GM19025 (cell line): ENCODE results near the gene SIAE.

ENCODE experiments used
- ATAC-seq: cut with Tn5 transposase; IDR thresholded peaks from one replicate; pipeline ENCODE4 v1.9.1; 2021; ENCODE audit warnings: mild to moderate bottlenecking, low read depth, moderate library complexity; ENCODE audit not compliant: unreplicated experiment

The SIAE gene, protein sequence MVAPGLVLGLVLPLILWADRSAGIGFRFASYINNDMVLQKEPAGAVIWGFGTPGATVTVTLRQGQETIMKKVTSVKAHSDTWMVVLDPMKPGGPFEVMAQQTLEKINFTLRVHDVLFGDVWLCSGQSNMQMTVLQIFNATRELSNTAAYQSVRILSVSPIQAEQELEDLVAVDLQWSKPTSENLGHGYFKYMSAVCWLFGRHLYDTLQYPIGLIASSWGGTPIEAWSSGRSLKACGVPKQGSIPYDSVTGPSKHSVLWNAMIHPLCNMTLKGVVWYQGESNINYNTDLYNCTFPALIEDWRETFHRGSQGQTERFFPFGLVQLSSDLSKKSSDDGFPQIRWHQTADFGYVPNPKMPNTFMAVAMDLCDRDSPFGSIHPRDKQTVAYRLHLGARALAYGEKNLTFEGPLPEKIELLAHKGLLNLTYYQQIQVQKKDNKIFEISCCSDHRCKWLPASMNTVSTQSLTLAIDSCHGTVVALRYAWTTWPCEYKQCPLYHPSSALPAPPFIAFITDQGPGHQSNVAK

GRCh38 chr11:124673333-124674167, at the start of gene SIAE, which contains the start of gene SPA17:
Gene SIAE (minus strand): TSS chr11:124673739. CDS start chr11:124673708, 31 bp downstream.
Gene SPA17 (plus strand): TSS chr11:124673904. CDS start chr11:124675265, 1,361 bp downstream.
- ATAC-seq = peak; percentile 90

- no peak for ATAC-seq
These were observed 48.6 kb upstream of the SIAE start for GRCh38 chr11:124722176-124722575.

GRCh38 chr11:124719534-124719933, 46.0 kb upstream of the SIAE start:
- no peak for ATAC-seq

DNA sequence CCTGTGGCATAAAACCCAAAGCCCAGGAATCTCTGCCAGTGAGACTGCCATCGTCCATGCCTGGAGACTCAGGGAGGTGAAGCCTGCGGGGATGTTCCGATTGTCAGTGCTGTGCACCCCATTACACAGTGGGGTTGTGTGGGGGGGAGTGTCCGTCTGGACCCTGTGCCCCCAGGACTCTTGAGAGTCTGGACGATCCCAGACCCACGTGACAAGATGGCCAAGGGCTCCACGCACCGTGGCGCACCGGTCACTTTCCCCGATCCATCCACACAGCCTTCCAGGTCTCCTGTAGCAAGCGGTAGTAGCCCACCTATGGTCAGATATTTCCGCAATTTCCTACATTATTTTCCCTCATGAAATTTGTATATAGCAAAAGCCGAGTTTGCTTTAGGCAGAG, 45.3 kb upstream of the SIAE start:
- no peak for ATAC-seq

GRCh38 chr11:124717786-124718651, 44.5 kb upstream of the SIAE start:
- ATAC-seq = peak; percentile 51

GRCh38 chr11:124717421-124717785, 43.9 kb upstream of the SIAE start:
- peak; percentile 53 for ATAC-seq

- ATAC-seq = no peak
These were observed 43.1 kb upstream of the SIAE start for GRCh38 chr11:124716591-124716990.

GRCh38 chr11:124712392-124712791, 38.9 kb upstream of the SIAE start:
- no peak for ATAC-seq

- ATAC-seq = no peak
These were observed 34.3 kb upstream of the SIAE start for GRCh38 chr11:124707829-124708228.

- ATAC-seq = no peak
These were observed 26.5 kb upstream of the SIAE start for GRCh38 chr11:124700028-124700427.

GRCh38 chr11:124699547-124699946, 26.0 kb upstream of the SIAE start:
- ATAC-seq = no peak

DNA sequence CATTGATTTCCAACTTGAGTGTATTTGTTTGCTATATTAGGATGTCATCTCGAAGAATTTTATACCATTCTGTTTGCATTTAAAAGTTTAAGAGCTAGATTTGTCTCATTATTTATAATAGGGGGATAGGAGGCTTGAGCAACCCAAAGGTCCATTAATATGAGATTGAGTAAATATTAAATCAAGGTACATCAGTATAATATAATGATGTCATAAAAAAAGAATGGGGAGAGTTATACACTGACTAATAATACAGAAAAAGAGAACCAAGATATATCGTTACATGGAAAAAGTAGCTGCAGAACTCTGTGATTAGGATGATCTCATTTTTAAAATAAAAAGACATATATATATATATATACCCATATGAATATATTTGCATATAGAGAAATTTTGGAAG, 19.6 kb upstream of the SIAE start:
- no peak for ATAC-seq

DNA sequence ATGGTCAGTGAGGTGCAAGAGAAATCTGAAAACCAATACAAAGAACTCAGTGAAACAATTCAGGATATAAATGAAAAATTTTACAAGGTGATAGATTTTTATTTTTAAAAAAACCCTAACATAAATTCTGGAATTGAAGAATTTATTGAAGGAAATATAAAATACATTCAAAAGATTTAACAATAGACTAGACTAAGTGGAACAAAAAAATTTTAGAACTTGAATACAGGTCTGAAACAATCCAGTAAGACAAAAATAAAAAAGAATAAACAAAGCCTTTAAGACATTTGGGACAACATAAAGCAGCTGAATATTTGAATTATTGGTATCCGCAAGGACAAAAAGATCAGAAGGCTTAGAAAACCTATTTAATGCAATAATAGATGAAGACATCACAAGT, 8.9 kb upstream of the SIAE start:
- ATAC-seq = no peak

DNA sequence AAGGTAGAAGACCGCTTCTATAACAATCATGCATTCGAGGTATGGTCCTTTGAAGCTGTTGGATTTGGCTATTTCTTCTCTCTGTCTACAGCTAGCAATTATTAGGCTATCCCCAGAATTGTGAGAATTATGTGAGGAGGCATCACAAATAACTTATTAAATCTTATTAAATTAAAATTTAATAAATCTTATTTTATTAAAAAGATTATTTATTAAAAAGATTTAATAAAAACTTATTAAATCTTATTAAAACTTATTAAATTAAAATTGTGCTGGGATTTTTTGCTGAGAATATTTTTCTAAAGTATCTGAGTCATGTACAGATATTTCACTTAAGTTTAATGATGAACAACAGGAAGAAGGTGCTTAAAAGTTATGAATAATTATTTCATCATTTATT, 7.9 kb upstream of the SIAE start:
- no peak for ATAC-seq

DNA sequence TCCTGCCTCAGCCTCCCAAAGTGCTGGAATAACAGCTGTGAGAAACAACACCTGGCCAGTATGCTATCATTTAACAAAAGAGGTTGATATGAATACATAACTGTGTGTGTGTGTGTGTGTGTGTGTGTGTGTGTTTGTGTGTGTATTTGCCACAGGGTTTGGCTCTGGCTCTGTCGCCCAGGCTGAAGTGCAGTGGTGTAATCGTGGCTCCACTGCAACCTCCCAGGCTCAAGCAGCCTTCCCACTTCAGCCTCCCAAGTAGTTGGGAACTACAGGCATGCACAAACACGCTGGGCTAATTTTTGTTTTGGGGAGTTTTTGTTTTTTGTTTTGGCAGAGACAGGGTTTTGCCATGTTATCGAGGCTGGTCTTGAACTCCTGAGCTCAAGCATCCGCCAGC, 4.9 kb upstream of the SIAE start:
- no peak for ATAC-seq

GRCh38 chr11:124676386-124676785, 2.8 kb upstream of the SIAE start:
- ATAC-seq = no peak

- no peak for ATAC-seq
These were observed 1.0 kb upstream of the SIAE start for GRCh38 chr11:124674571-124674970.

DNA sequence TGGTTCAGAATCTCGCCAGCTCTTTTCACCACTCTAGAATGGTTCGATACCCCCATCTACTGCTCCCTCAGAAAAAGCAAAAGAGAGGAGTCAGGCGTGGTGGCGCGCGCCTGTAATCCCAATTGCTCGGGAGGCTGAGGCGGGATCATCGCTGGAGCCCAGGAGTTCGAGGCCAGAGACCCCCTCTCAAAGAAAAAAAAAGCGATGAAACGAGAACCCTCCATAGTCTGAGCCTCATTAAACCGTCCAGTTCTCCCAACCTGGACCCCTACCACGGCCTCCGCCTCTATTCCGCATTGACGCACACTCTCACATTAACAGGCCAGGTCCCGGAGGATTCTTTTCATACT, 604 bp upstream of the SIAE start:
- ATAC-seq = no peak

DNA sequence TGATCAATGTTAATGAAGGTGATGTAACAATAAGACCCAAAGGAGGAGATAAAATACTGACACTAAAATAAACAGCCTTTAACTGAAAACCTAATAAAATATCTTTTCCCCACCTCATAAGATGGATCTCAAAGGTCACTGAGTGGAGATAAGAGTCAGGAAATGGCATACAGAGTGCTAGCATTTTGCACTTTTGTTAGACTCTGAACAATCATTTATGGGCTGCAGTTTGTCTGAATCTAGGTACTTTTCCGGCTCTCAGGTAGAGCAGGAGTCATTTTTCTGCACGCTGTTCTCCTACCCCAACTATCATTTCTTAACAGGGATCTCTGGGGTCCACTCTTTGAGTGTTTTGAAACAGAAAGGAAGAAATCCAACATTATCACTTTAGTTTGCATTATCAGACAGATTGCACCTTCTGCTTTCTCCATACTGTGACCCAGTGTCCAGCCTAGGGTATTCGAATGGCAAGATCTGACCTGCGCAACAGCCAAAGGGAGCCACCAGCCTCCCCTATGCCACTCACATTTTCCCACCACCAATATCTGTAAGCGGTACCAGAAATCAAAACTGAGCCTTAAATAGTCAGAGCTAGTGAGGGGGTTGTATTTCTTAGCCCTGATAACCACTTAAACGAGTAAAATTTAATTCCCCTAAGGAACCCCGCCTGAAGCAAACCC, 863 bp downstream of the SIAE start:
- ATAC-seq = no peak

GRCh38 chr11:124670732-124671131, 2.8 kb downstream of the SIAE start:
- no peak for ATAC-seq
